Fibroblast of lung (primary cell): Measurements from ENCODE around the gene MLIP. TPM values are rescaled to one million over a fixed set of nuclear protein-coding genes. Genes with fewer than 3 reads are reported as not detected.
"Not testable (repeated sequence)": the region's sequence is repeated elsewhere in the genome, so short reads cannot be mapped to it uniquely, and the experiment has no call there.

Experiments used
- DNase-seq, 2 donors: peaks; one replicate each; pipeline versions ENCODE4 v3.0.0 to v3.0.0-alpha.2; 2010; ENCODE audit warnings: low read depth in 2 of 2
- H2AFZ ChIP-seq: 2 replicates; pipeline ENCODE4 v1.5.1; 2012; ENCODE audit warnings: low read length, control low read depth, inconsistent platforms
- H3K27ac ChIP-seq: 2 replicates; pipeline ENCODE4 v1.5.1; 2011; ENCODE audit warnings: low read length, control low read depth; ENCODE audit not compliant: insufficient read depth
- H3K27me3 ChIP-seq: 2 replicates; pipeline ENCODE4 v1.5.1; 2011; ENCODE audit warnings: mild to moderate bottlenecking, low read length; ENCODE audit not compliant: control insufficient read depth, insufficient read depth
- H3K36me3 ChIP-seq: 2 replicates; pipeline ENCODE4 v1.5.1; 2011; ENCODE audit warnings: low read length; ENCODE audit not compliant: control insufficient read depth, insufficient read depth
- H3K4me1 ChIP-seq: 2 replicates; pipeline ENCODE4 v1.5.1; 2011; ENCODE audit warnings: low read length; ENCODE audit not compliant: control insufficient read depth, insufficient read depth; ENCODE audit errors: extremely low read depth
- H3K4me2 ChIP-seq: 2 replicates; pipeline ENCODE4 v1.5.1; 2011; ENCODE audit warnings: low read length, control low read depth; ENCODE audit not compliant: insufficient read depth; ENCODE audit errors: extremely low read depth
- H3K4me3 ChIP-seq, 4 experiments: fragments of 200-600 bp in 1 of 4; sonication (generic) in 1 of 4; replicated peaks in 1 of 4; 2 replicates each; pipeline ENCODE4 v1.5.1; 2011 to 2016; ENCODE audit warnings: low read length in 4 of 4, low read depth in 3 of 4, mild to moderate bottlenecking in 3 of 4, control low read depth in 2 of 4, inconsistent platforms in 1 of 4, mixed read lengths in 1 of 4; ENCODE audit not compliant: insufficient read depth in 1 of 4; ENCODE audit errors: control extremely low read depth in 1 of 4
- H3K79me2 ChIP-seq: 2 replicates; pipeline ENCODE4 v1.5.1; 2012; ENCODE audit warnings: mild to moderate bottlenecking, low read length, inconsistent platforms; ENCODE audit not compliant: control insufficient read depth, insufficient read depth
- H3K9ac ChIP-seq: 2 replicates; pipeline ENCODE4 v1.5.1; 2011; ENCODE audit warnings: mild to moderate bottlenecking, low read length, control low read depth; ENCODE audit not compliant: insufficient read depth
- H3K9me3 ChIP-seq: 2 replicates; pipeline ENCODE4 v1.5.1; 2012; ENCODE audit warnings: low read depth, low read length; ENCODE audit not compliant: control insufficient read depth, insufficient read depth
- H4K20me1 ChIP-seq: 2 replicates; pipeline ENCODE4 v1.5.1; 2011; ENCODE audit warnings: low read length; ENCODE audit not compliant: control insufficient read depth, insufficient read depth; ENCODE audit errors: extremely low read depth
- CTCF ChIP-seq, 2 donors: IDR thresholded peaks in 1 of 2; conservative IDR thresholded peaks in 1 of 2; 1 replicate in 1 of 2; 2 replicates in 1 of 2; pipeline ENCODE4 v1.5.1; 2011 to 2012; ENCODE audit warnings: low read length in 2 of 2, control low read depth in 1 of 2, inconsistent platforms in 1 of 2, low read depth in 1 of 2, mild to moderate bottlenecking in 1 of 2
- EZH2 ChIP-seq: IDR thresholded peaks from 2 replicates; pipeline ENCODE4 v1.5.1; 2012; ENCODE audit warnings: low read length, control low read depth, mild to moderate bottlenecking; ENCODE audit errors: missing control alignments
- polyA plus RNA-seq, 2 donors: library from polyadenylated mRNA; depleted of rRNA in 1 of 2; stranded (reverse) in 1 of 2; unstranded in 1 of 2; fragments of >200 nt; gene quantifications; 2 replicates each; pipeline ENCODE4 v1.2.1, GENCODE V29; 2011 to 2012; ENCODE audit warnings: missing spikeins in 1 of 2
- total RNA-seq: library from RNA; depleted of rRNA; stranded (reverse); fragments of >200 nt; gene quantifications from 2 replicates; pipeline ENCODE4 v1.2.1, GENCODE V29; 2014

MLIP gene
- total and polyA plus RNA-seq, 2 donors (not counting 1 experiment from before 2014, with no cell fraction given), result 0.07 TPM; not detected in 1

GRCh38 chr6:54198134-54198533 lies 86.9 kb downstream of the MLIP start:
- Histone ChIP-seq H3K4me1 (no peaks in the 10 kb centered on the region), H3K79me2 (no peaks in the 10 kb centered on the region), H3K27me3 (no peaks in the 10 kb centered on the region), H3K9ac (no peak overlapping the region), H4K20me1 (no peaks in the 10 kb centered on the region), H3K4me3 (no peak overlapping the region), H3K4me2 (no peak overlapping the region), H3K36me3 (no peaks in the 10 kb centered on the region), H3K9me3 (no peaks in the 10 kb centered on the region), H3K27ac (no peak overlapping the region), H2AFZ (no peak overlapping the region)
- TF ChIP-seq CTCF (conservative IDR thresholded peaks at IDR 0.05 in 1 of 2, IDR thresholded peaks at IDR 0.05 in 1 of 2; ENCODE audit: low read depth in 1 of 2, low read length in 2 of 2) (no peak), EZH2 (no peak)
- no peak for DNase-seq

- not testable (repeated sequence) for H3K9ac ChIP-seq, DNase-seq, H3K4me3 ChIP-seq, H3K4me2 ChIP-seq, H4K20me1 ChIP-seq, H3K9me3 ChIP-seq, H3K4me1 ChIP-seq, H3K27me3 ChIP-seq, H2AFZ ChIP-seq, H3K27ac ChIP-seq, H3K36me3 ChIP-seq, H3K79me2 ChIP-seq
Observed at GRCh38 chr6:54203474-54204035, 92.3 kb downstream of the MLIP start.

- DNase-seq, result peak in 1 of 2 donors; percentile 12
- Histone ChIP-seq H3K36me3 (no peaks in the 10 kb centered on the region), H4K20me1 (no peaks in the 10 kb centered on the region), H3K9me3 (no peaks in the 10 kb centered on the region), H3K79me2 (no peaks in the 10 kb centered on the region), H3K9ac (no peak overlapping the region), H3K27me3 (no peaks in the 10 kb centered on the region), H3K4me3 (no peak overlapping the region), H2AFZ (no peak overlapping the region), H3K4me2 (no peak overlapping the region), H3K27ac (no peak overlapping the region), H3K4me1 (no peaks in the 10 kb centered on the region)
- no peak for TF ChIP-seq CTCF (conservative IDR thresholded peaks at IDR 0.05 in 1 of 2, IDR thresholded peaks at IDR 0.05 in 1 of 2; ENCODE audit: low read depth in 1 of 2, low read length in 2 of 2)
- TF ChIP-seq EZH2, result no peak
Observed at GRCh38 chr6:54204921-54205591, 93.8 kb downstream of the MLIP start.
